Activated B cell treated with CpG ODN at 0.5 μM for 24 hours (primary cell): ENCODE results near the gene CRACR2B. TPM values are rescaled to one million over a fixed set of nuclear protein-coding genes. Genes with fewer than 3 reads are reported as not detected.

Source experiments
- ATAC-seq: fragments of 200-7000 bp; cut with Tn5 transposase; one replicate; pipeline ENCODE4 v1.10.0; 2021; ENCODE audit warnings: low read depth, mild to moderate bottlenecking, moderate library complexity
- CTCF ChIA-PET: fragments of 350-600 bp; sonication (Branson Sonifier 250); formaldehyde crosslinking; loops from one replicate; lab custom pipeline; 2021; ENCODE audit warnings: antibody characterized with exemption; lab: Charles Lee
- POLR2A ChIA-PET: fragments of 350-600 bp; sonication (Branson Sonifier 250); formaldehyde crosslinking; loops from one replicate; lab custom pipeline; 2021; ENCODE audit warnings: antibody characterized with exemption; lab: Charles Lee
- DNase-seq: peaks from one replicate; pipeline ENCODE4 v3.0.0; 2022
- H3K27ac Mint-ChIP-seq: one replicate; pipeline ENCODE4 v1.8.0; 2020; ENCODE audit warnings: mixed read lengths
- H3K27me3 Mint-ChIP-seq: one replicate; pipeline ENCODE4 v1.8.0; 2021; ENCODE audit warnings: mixed read lengths
- H3K36me3 Mint-ChIP-seq: one replicate; pipeline ENCODE4 v1.8.0; 2021; ENCODE audit warnings: low read depth, mixed read lengths
- H3K4me1 Mint-ChIP-seq: one replicate; pipeline ENCODE4 v1.8.0; 2021; ENCODE audit warnings: mixed read lengths
- H3K4me3 Mint-ChIP-seq: one replicate; pipeline ENCODE4 v1.8.0; 2020; ENCODE audit warnings: mild to moderate bottlenecking, mixed read lengths
- H3K9me3 Mint-ChIP-seq: one replicate; pipeline ENCODE4 v1.8.0; 2020; ENCODE audit warnings: mixed read lengths
- intact Hi-C: fragments of 100-400 bp; cut with micrococcal nuclease; formaldehyde crosslinking; loops from one replicate; pipeline ENCODE4 v1.15.1; 2024
- total RNA-seq: library from RNA; stranded (reverse); gene quantifications from 2 replicates; pipeline ENCODE4 v1.2.3, GENCODE V29; 2022
- TF ChIP-seq, protein P1 (sequence below): fragments of 200-600 bp; IDR thresholded peaks from one replicate; pipeline ENCODE4 v1.8.0; 2022; ENCODE audit warnings: antibody characterized with exemption, mild to moderate bottlenecking

CRACR2B gene
- total RNA-seq, 1 donor from 2014 or later = 4.5 TPM

- no peak overlapping the region for H3K27ac Mint-ChIP-seq
- no peak overlapping the region for H3K4me3 Mint-ChIP-seq
- H3K9me3 Mint-ChIP-seq = no peaks in the 10 kb centered on the region
- H3K36me3 Mint-ChIP-seq = no peaks in the 10 kb centered on the region
- CTCF ChIA-PET = no interaction called here
- H3K27me3 Mint-ChIP-seq = no peaks in the 10 kb centered on the region
- POLR2A ChIA-PET = no interaction called here
- TF ChIP-seq, protein P1, sequence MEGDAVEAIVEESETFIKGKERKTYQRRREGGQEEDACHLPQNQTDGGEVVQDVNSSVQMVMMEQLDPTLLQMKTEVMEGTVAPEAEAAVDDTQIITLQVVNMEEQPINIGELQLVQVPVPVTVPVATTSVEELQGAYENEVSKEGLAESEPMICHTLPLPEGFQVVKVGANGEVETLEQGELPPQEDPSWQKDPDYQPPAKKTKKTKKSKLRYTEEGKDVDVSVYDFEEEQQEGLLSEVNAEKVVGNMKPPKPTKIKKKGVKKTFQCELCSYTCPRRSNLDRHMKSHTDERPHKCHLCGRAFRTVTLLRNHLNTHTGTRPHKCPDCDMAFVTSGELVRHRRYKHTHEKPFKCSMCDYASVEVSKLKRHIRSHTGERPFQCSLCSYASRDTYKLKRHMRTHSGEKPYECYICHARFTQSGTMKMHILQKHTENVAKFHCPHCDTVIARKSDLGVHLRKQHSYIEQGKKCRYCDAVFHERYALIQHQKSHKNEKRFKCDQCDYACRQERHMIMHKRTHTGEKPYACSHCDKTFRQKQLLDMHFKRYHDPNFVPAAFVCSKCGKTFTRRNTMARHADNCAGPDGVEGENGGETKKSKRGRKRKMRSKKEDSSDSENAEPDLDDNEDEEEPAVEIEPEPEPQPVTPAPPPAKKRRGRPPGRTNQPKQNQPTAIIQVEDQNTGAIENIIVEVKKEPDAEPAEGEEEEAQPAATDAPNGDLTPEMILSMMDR = no peak
- H3K4me1 Mint-ChIP-seq = no peaks in the 10 kb centered on the region
- ATAC-seq (no peak), DNase-seq (no peak)
- intact Hi-C loops = no loop called here
Measured at GRCh38 chr11:855330-855674, 27.6 kb downstream of the CRACR2B start.

DNA sequence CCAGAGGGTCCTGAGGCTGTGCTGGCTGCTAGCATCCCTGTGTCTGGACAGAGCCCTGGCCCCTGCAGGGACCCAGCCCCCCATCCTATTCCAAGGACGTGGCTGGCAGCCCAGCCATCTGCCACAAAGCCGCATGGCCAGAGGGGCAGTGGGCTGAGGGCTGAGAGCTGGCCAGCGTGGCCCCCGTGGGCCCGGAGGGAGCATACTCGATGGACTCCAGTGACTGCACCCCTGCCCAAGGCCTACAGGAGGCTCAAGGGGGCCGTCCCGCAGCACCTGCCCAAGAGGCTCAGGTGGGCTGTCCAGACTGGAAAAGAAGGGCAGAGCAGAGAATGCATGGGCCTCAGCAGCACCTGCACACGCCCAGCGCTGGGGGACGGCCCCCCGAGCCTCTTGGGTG is 28.1 kb downstream of the CRACR2B start:
- no peak for ATAC-seq
- H3K4me3 Mint-ChIP-seq = no peak overlapping the region
- H3K27ac Mint-ChIP-seq = no peak overlapping the region
- CTCF ChIA-PET = no interaction called here
- DNase-seq = no peak
- no peaks in the 10 kb centered on the region for H3K9me3 Mint-ChIP-seq
- H3K27me3 Mint-ChIP-seq = no peaks in the 10 kb centered on the region
- TF ChIP-seq, protein P1 = no peak
- POLR2A ChIA-PET = no interaction called here
- intact Hi-C loops = no loop called here
- no peaks in the 10 kb centered on the region for H3K4me1 Mint-ChIP-seq
- H3K36me3 Mint-ChIP-seq = no peaks in the 10 kb centered on the region

- Mint-ChIP-seq H3K9me3 (no peaks in the 10 kb centered on the region), H3K4me1 (no peaks in the 10 kb centered on the region), H3K36me3 (no peaks in the 10 kb centered on the region), H3K27ac (no peak overlapping the region), H3K27me3 (no peaks in the 10 kb centered on the region), H3K4me3 (no peak overlapping the region)
- ChIA-PET POLR2A (no interaction called here), CTCF (no interaction called here)
- TF ChIP-seq, protein P1 = no peak
- ATAC-seq = no peak
- DNase-seq = no peak
- intact Hi-C loops = no loop called here
Measured at GRCh38 chr11:856397-856796, 28.7 kb downstream of the CRACR2B start.

DNA sequence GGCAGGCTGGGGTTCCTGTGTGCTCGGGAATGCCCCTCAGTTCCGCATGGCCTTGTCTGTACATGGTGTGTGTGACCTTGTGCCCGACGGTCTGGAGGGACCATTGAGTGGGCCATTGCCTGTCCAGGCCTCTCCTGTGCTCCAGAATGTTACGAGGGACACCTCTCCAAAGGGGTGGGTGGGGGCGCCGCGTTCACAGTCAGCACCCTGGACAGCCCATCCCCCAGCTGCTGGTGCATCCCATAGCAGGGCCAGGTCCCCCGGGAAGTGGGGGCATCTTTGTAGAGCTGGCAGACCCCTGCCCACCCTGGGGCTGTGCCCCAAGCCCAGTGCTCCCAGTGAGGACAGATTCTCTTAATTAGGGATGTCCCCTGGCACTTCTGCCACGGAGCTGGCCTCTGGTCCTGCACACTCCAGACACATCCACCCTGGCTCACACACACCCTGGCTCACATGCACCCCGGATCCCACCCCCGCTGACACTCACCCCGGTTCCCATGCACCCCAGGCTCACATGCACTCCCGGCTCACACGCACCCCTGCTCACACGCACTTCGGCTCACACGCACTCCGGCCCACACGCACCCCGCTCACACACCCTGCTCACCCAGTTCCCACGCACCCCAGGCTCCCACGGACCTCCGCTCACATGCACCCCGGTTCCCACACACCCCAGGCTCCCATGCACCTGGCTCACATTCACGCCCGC is 30.5 kb downstream of the CRACR2B start:
- ATAC-seq (no peak), DNase-seq (no peak)
- H3K4me1 Mint-ChIP-seq = no peaks in the 10 kb centered on the region
- POLR2A ChIA-PET = no interaction called here
- no peaks in the 10 kb centered on the region for H3K9me3 Mint-ChIP-seq
- H3K4me3 Mint-ChIP-seq = no peak overlapping the region
- H3K27ac Mint-ChIP-seq = no peak overlapping the region
- H3K36me3 Mint-ChIP-seq = no peaks in the 10 kb centered on the region
- no peaks in the 10 kb centered on the region for H3K27me3 Mint-ChIP-seq
- TF ChIP-seq, protein P1 = no peak
- CTCF ChIA-PET = no interaction called here
- intact Hi-C loops = no loop called here

GRCh38 chr11:858762-859339 is 31.1 kb downstream of the CRACR2B start:
- DNase-seq = no peak
- no peak for ATAC-seq
- Mint-ChIP-seq H3K4me1 (no peaks in the 10 kb centered on the region), H3K27me3 (no peaks in the 10 kb centered on the region), H3K9me3 (no peaks in the 10 kb centered on the region), H3K4me3 (no peak overlapping the region), H3K36me3 (no peaks in the 10 kb centered on the region), H3K27ac (no peak overlapping the region)
- ChIA-PET POLR2A (no interaction called here), CTCF (no interaction called here)
- TF ChIP-seq, protein P1 = no peak
- intact Hi-C loops = no loop called here
